NCI-H128 (cell line): Measurements from ENCODE around the gene SLC35D3.
"Not testable (repeated sequence)": the region's sequence is repeated elsewhere in the genome, so short reads cannot be mapped to it uniquely, and the experiment has no call there.

Source experiments
- DNase-seq: peaks from one replicate; lab custom pipeline; 2025; ENCODE audit not compliant: unreplicated experiment; lab: John Stamatoyannopoulos, UW

The SLC35D3 gene

GRCh38 chr6:136922685-136923006 is 545 bp downstream of the SLC35D3 start:
- DNase-seq: no peak

- no peak for DNase-seq
Observed at GRCh38 chr6:136923116-136923953, 1.2 kb downstream of the SLC35D3 start.

- DNase-seq: no peak
Observed at GRCh38 chr6:136923954-136924673, 2.0 kb downstream of the SLC35D3 start.

GRCh38 chr6:136926383-136926782 is 4.3 kb downstream of the SLC35D3 start:
- no peak for DNase-seq

GRCh38 chr6:136927292-136927691 is 5.2 kb downstream of the SLC35D3 start:
- no peak for DNase-seq

- no peak for DNase-seq
Observed at GRCh38 chr6:136930528-136930927, 8.4 kb downstream of the SLC35D3 start.

- DNase-seq: no peak
Observed at GRCh38 chr6:136932599-136932998, 10.5 kb downstream of the SLC35D3 start.

GRCh38 chr6:136945072-136945471 is 23.0 kb downstream of the SLC35D3 start:
- DNase-seq: no peak

GRCh38 chr6:136945711-136946121 is 23.6 kb downstream of the SLC35D3 start:
- DNase-seq: no peak

GRCh38 chr6:136947037-136947436 is 24.9 kb downstream of the SLC35D3 start:
- no peak for DNase-seq

- DNase-seq: not testable (repeated sequence)
Observed at GRCh38 chr6:136949957-136950356, 27.9 kb downstream of the SLC35D3 start.

- no peak for DNase-seq
Observed at GRCh38 chr6:136950436-136951126, 28.5 kb downstream of the SLC35D3 start.

GRCh38 chr6:136952714-136953260 is 30.7 kb downstream of the SLC35D3 start:
- DNase-seq: no peak

- DNase-seq: no peak
Observed at GRCh38 chr6:136955123-136955522, 33.0 kb downstream of the SLC35D3 start.

GRCh38 chr6:136956590-136957544 is 34.8 kb downstream of the SLC35D3 start:
- DNase-seq: no peak

GRCh38 chr6:136958168-136958567 is 36.1 kb downstream of the SLC35D3 start:
- DNase-seq: no peak

GRCh38 chr6:136959471-136959891 is 37.4 kb downstream of the SLC35D3 start:
- DNase-seq: peak; percentile 32

- DNase-seq: not testable (repeated sequence)
Observed at GRCh38 chr6:136959935-136960334, 37.8 kb downstream of the SLC35D3 start.

GRCh38 chr6:136960781-136961180 is 38.7 kb downstream of the SLC35D3 start:
- no peak for DNase-seq

- no peak for DNase-seq
Observed at GRCh38 chr6:136961848-136962247, 39.7 kb downstream of the SLC35D3 start.
